Hepatic stellate cell (primary cell): ENCODE data around the gene NANOGP8.
"Not testable (repeated sequence)": the region's sequence is repeated elsewhere in the genome, so short reads cannot be mapped to it uniquely, and the experiment has no call there.

Source experiments
- DNase-seq: peaks from one replicate; pipeline ENCODE4 v3.0.0; 2011; ENCODE audit warnings: low spot score

NANOGP8 gene

GRCh38 chr15:35092846-35093245, 7.8 kb upstream of the NANOGP8 start:
- DNase-seq, result no peak

DNA sequence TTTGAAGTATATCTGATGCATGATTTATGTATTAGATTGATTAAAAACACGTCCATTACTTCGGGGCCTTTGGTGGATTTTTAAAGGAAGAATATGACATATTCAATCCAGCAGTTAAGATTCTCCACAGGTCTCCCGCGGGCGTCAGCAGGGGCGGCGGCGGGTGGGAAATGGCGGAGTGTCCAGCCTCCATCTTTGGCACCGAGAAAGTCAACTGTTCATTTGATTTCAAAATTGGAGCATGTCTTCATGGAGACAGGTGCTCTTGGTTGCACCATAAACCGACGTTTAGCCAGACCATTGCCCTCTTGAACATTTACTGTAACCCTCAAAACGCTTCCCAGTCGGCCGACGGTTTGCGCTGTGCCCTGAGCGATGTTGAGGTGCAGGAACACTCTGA, 7.2 kb upstream of the NANOGP8 start:
- DNase-seq, result no peak

GRCh38 chr15:35090104-35090807, 5.2 kb upstream of the NANOGP8 start:
- DNase-seq, result no peak

GRCh38 chr15:35089551-35089950, 4.5 kb upstream of the NANOGP8 start:
- no peak for DNase-seq

DNA sequence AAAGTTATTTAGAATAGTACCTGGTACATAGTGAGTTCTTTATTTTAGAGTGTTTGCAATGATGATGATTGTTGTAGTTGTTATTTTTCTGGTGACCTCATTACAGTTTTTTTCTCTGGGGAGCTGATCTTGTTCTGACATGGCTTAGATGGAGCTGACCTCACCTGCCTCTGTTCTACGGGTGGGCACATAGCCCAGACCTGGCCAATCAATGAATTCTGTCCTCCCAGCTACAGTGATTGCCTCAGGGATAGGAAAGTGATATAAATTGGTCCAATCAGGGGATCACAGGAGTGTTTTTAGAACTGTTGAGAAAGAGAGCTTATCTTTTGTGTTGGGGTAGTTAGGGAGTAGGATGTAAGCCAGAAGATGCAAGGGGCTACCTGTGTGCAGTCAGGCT, 3.2 kb upstream of the NANOGP8 start:
- no peak for DNase-seq

GRCh38 chr15:35087759-35088158, 2.7 kb upstream of the NANOGP8 start:
- no peak for DNase-seq

DNA sequence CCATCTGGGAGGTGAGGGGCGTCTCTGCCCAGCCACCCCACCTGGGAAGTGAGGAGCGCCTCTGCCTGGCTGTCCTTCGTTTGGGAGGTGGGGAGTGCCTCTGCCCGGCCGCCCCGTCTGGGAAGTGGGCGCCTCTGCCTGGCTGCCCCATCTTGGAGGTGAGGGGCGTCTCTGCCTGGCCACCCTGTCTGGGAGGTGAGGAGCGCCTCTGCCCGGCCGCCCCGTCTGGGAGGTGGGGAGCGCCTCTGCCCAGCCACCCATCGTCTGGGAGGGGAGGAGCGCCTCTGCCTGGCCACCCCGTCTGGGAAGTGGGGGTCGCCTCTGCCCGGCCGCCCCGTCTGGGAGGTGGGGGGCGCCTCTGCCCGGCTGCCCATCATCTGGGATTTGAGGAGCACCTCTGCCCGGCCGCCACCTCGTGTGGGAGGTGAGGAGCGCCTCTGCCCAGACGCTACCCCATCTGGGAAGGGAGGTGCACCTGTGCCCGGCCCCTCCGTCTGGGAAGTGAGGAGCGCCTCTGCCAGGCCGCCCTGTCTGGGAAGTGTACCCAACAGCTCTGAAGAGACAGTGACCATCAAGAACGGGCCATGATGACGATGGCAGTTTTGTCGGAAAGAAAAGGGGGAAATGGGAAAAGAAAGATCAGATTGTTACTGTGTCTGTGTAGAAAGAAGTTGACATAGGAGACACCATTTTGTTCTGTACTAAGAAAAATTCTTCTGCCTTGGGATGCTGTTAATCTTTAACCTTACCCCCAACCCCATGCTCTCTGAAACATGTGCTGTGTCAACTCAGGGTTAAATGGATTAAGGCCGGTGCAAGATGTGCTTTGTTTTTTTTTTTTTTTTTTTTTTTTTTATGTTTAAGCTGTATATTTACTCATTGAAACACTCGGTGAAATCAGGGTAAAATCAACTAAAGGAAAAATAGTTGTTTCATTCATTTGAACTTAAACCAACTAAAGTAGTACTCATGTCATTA, 2.4 kb downstream of the NANOGP8 start:
- DNase-seq, result not testable (repeated sequence)

GRCh38 chr15:35081626-35082365, 3.3 kb downstream of the NANOGP8 start:
- DNase-seq, result not testable (repeated sequence)

GRCh38 chr15:35080226-35080625, 4.9 kb downstream of the NANOGP8 start:
- DNase-seq, result no peak

DNA sequence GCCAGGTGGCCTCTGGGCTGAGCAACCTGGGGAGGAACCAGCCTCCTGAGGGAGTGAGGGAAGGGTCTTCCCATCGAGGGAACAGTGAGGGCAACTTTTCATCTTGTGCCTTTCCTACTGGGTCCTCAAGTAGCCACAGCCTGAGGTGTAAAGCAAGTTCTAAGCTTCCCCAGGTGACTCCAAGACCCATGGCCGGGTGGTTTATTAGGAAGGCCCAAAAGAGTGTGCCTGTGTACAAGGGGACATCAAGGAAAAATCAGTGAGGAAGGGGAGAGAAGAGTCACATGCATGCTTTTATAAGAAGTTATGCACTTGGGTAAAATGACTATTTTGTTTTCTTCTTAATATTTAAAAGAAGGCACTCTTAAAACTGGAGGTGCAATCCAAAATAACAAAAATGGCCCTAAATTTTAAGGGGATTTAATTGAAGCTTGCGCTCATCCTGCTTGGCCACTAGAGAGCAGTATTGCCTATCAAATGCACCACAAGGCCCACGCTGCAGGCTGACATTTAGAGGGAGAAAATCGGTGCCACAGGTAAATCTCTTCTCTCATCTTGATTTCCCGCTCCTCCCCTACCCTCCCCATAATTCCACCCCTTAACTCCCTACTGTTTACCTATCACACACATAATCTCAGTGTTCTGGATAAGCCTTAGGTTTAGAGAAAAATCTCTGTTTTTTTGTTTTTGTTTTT, 6.7 kb downstream of the NANOGP8 start:
- peak; percentile 69 for DNase-seq

- no peak for DNase-seq
Observed at GRCh38 chr15:35071106-35071505, 14.0 kb downstream of the NANOGP8 start.

- no peak for DNase-seq
Observed at GRCh38 chr15:35068846-35069475, 16.1 kb downstream of the NANOGP8 start.

GRCh38 chr15:35067496-35068347, 17.4 kb downstream of the NANOGP8 start:
- DNase-seq, result no peak

- DNase-seq, result no peak
Observed at GRCh38 chr15:35066094-35066493, 19.0 kb downstream of the NANOGP8 start.

- no peak for DNase-seq
Observed at GRCh38 chr15:35064576-35065190, 20.4 kb downstream of the NANOGP8 start.

DNA sequence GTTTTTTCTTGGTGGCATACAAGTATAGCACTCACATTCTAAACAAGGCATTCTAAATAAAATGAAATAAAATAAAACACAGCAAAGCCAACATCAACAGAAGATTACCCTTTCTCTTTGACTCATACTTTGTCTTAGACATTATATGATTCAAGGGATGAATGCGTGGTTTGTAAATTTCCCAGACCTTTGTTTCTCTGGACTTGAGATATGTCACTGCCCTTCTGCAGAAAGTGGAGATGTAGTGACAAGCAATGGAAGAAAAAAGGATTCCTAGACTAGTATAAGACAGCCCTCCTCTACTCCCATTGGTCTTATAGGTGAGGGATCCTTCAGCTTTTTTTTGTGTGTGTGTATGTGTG, 22.4 kb downstream of the NANOGP8 start:
- no peak for DNase-seq

DNA sequence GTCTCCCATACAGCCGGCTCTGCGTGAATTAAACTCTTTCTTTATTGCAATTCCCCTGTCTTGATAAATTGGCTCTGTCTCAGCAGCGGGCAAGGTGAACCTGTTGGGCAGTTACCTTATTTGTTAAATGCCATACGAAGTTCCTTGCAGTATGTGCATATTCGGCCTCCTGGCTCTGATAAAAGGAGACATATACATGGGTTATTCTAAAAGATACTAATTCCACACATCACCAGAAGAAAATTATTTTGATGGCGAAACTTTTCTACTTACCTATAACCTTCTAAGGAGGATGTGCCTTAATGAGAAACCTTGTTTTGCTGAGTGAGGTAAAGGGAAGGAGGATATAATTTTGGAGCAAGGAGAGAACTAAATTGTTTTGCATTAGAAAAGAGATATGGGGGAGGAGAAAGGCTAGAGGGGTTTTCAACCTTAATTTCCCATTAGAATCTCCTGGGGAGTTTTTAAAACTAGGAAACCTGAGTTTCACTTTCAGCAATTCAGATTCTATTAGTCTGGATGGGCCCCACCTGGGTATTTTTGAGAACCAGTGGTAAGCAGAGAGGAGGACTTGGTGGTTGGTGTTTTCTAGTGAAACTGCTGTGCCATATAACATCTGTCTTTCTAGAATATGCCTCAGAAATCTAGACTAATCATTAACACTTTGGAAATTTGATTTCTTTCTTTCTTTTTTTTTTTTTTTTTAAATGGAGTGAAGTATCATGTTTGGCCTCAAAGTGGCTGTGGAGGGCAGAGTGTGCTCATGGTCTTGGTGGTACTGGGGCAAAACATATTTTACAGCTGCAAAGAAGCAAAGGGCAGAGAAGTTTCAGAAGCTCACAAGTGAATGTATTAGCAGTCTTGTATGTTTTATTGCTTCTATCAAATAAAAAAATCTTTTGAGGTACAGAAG, 23.0 kb downstream of the NANOGP8 start:
- no peak for DNase-seq

GRCh38 chr15:35061161-35061824, 23.8 kb downstream of the NANOGP8 start:
- DNase-seq, result no peak
